ENCODE data around the gene UBXN7. TPM values are rescaled to one million over a fixed set of nuclear protein-coding genes. Genes with fewer than 3 reads are reported as not detected.
"Not testable (repeated sequence)": the region's sequence is repeated elsewhere in the genome, so short reads cannot be mapped to it uniquely, and the experiment has no call there.

The UBXN7 gene
- total RNA-seq, 1 donor from 2014 or later: 82.7 TPM

DNA sequence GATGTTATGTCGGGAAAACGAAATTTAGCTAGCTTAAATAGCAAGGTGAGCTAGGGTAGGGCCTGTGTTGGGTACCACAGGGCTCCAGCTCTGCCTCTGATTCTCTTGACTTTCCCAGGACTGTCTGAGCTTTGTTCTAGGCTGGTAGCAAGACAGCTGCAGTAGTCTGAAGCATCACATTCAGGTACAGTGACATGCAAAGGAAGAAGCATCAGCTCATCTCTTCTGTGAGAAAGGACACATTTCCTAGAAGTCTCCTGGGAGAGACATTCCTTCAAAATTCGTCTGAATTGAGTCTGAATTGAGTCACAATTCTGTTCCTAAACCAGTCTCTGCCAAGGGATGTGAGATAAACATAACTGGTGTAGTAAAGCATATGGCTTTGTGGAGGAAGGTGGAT, 8.5 kb upstream of the UBXN7 start:
- H3K36me3 Mint-ChIP-seq (ENCODE audit: low read depth): no peaks in the 10 kb centered on the region
- no peak for DNase-seq (ENCODE audit: low read depth, low spot score)
- H3K4me1 Mint-ChIP-seq: no peaks in the 10 kb centered on the region
- TF ChIP-seq, protein P1, sequence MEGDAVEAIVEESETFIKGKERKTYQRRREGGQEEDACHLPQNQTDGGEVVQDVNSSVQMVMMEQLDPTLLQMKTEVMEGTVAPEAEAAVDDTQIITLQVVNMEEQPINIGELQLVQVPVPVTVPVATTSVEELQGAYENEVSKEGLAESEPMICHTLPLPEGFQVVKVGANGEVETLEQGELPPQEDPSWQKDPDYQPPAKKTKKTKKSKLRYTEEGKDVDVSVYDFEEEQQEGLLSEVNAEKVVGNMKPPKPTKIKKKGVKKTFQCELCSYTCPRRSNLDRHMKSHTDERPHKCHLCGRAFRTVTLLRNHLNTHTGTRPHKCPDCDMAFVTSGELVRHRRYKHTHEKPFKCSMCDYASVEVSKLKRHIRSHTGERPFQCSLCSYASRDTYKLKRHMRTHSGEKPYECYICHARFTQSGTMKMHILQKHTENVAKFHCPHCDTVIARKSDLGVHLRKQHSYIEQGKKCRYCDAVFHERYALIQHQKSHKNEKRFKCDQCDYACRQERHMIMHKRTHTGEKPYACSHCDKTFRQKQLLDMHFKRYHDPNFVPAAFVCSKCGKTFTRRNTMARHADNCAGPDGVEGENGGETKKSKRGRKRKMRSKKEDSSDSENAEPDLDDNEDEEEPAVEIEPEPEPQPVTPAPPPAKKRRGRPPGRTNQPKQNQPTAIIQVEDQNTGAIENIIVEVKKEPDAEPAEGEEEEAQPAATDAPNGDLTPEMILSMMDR (conservative IDR thresholded peaks at IDR 0.05): no peak
- H3K27ac Mint-ChIP-seq (ENCODE audit: unreplicated experiment): no peak overlapping the region
- no peaks in the 10 kb centered on the region for H3K27me3 Mint-ChIP-seq (ENCODE audit: low read depth)
- no peak overlapping the region for H3K4me3 Mint-ChIP-seq
- no peaks in the 10 kb centered on the region for H3K9me3 Mint-ChIP-seq

DNA sequence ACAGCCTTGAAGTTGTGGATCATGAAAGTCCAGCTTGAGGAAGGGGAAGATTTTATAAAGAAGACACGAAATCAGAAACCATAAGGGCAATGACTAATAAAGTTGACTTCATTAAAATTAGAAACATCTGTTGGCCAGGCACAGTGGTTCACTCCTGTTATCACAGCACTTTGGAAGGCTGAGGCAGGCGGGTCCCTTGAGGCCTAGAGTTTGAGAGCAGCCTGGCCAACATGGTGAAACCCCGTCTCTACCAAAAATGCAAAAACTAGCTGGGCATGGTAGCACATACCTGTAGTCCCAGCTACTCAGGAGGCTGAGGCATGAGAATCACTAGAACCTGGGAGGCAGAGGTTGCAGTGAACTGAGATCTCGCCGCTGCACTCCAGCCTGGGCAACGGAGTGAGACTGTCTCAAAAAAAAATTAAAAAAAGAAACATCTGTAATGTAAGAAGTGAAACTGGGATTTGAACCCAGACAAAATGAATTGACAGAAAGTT, 7.9 kb upstream of the UBXN7 start:
- TF ChIP-seq, protein P1 (conservative IDR thresholded peaks at IDR 0.05): no peak
- DNase-seq (ENCODE audit: low read depth, low spot score): no peak
- Mint-ChIP-seq H3K4me3 (no peak overlapping the region), H3K4me1 (no peaks in the 10 kb centered on the region), H3K9me3 (no peaks in the 10 kb centered on the region), H3K27me3 (ENCODE audit: low read depth) (no peaks in the 10 kb centered on the region), H3K36me3 (ENCODE audit: low read depth) (no peaks in the 10 kb centered on the region), H3K27ac (ENCODE audit: unreplicated experiment) (no peak overlapping the region)

DNA sequence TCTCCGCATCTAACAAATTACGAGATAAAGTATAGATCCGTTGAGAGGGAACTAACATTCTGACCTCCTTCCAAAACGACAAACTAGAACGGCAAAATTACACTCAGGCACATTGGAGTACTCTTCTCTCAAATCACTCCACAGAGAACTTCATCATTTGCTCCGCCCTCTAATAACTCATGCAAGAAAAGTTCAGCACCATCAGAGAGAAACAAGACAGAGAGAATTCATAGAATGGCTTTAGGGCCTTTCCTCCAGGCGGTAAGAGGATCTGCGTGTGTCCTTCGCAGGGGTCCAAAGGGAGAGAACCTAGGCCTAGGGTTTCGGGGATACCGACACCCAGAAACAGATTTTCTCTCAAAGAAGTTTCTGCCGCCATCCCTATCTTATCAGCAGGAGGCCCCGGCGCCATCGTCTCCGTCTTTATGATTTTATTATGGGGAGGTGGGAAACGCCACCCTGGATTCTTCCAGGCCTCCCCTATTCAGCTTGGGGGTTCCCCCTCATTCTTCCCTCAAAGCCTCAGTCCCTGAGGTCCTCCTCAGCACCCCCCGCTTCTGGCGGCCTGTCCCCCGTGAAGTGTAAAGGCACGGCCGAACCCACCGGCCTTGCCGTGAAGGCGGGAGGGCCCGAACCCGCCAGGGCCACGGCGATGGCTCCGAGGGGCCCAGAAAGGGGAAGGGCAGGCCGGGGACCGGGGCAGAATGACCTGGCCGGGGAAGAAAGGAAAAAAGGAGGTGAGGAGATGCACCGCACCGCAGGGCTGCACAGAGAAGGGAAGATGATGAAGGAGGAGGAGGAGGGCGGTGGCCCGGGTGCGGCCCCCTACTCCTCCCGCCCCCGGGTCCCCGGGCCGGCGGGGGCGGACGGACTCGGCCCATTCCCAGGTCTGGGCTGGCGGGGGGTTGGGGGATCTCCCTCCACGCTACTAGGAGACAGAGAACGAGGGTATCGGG, 768 bp downstream of the UBXN7 start:
- DNase-seq (ENCODE audit: low read depth, low spot score): peak; percentile 30
- Mint-ChIP-seq H3K36me3 (ENCODE audit: low read depth) (peaks cover 6% of the 10 kb centered on the region), H3K27me3 (ENCODE audit: low read depth) (no peaks in the 10 kb centered on the region), H3K4me1 (peaks cover 29% of the 10 kb centered on the region), H3K4me3 (peak overlapping the region; percentile 86), H3K27ac (ENCODE audit: unreplicated experiment) (peak overlapping the region; percentile 97), H3K9me3 (no peaks in the 10 kb centered on the region)
- TF ChIP-seq, protein P1 (conservative IDR thresholded peaks at IDR 0.05): no peak

DNA sequence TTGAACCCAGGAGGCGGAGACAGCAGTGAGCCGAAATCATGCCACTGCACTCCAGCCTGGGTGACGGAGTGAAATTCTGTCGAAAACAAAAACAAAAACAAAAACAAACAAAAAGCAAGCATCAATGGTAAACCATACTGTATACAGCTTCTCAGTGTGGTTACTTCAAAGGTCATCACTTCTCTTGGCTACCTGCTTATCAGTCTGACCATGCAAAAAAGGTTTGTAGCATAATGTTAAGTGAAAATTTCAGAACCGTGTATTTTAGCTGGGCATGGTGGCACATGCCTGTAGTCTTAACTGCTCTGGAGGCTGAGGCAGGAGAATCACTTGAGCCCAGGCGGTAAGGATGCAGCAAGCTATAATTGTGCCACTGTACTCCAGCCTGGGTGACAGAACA, 4.2 kb downstream of the UBXN7 start:
- H3K27ac Mint-ChIP-seq (ENCODE audit: unreplicated experiment): no peak overlapping the region
- peaks cover 6% of the 10 kb centered on the region for H3K36me3 Mint-ChIP-seq (ENCODE audit: low read depth)
- TF ChIP-seq, protein P1 (conservative IDR thresholded peaks at IDR 0.05): no peak
- peaks cover 30% of the 10 kb centered on the region for H3K4me1 Mint-ChIP-seq
- peak overlapping the region; percentile 52 for H3K4me3 Mint-ChIP-seq
- H3K9me3 Mint-ChIP-seq: no peaks in the 10 kb centered on the region
- no peak for DNase-seq (ENCODE audit: low read depth, low spot score)
- H3K27me3 Mint-ChIP-seq (ENCODE audit: low read depth): no peaks in the 10 kb centered on the region

DNA sequence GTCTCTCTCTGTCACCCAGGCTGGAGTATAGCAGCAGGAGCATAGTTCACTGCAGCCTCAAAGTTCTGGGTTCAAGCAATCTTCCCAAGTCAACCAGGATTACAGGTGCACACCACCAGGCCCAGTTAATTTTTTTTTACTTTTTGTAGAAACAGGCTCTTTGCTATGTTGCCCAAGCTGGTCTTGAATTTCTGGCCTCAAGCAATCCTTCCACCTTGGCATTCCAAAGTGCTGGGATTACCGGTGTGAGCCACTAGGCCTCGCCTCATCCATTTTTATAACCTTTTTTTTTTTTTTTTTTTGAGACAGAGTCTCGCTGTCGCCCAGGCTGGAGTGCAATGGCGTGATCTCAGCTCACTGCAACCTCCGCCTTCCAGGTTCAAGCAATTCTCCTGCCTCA, 7.8 kb downstream of the UBXN7 start:
- not testable (repeated sequence) for H3K27ac Mint-ChIP-seq (ENCODE audit: unreplicated experiment)

More for the DNA sequence above, 7.8 kb downstream of the UBXN7 start:
- not testable (repeated sequence) for DNase-seq (ENCODE audit: low read depth, low spot score); H3K9me3 Mint-ChIP-seq; H3K4me3 Mint-ChIP-seq; H3K36me3 Mint-ChIP-seq (ENCODE audit: low read depth); H3K27me3 Mint-ChIP-seq (ENCODE audit: low read depth)
- peaks cover 19% of the 10 kb centered on the region for H3K4me1 Mint-ChIP-seq
